Measurements from ENCODE around the gene ZFYVE28.

The ZFYVE28 gene

DNA sequence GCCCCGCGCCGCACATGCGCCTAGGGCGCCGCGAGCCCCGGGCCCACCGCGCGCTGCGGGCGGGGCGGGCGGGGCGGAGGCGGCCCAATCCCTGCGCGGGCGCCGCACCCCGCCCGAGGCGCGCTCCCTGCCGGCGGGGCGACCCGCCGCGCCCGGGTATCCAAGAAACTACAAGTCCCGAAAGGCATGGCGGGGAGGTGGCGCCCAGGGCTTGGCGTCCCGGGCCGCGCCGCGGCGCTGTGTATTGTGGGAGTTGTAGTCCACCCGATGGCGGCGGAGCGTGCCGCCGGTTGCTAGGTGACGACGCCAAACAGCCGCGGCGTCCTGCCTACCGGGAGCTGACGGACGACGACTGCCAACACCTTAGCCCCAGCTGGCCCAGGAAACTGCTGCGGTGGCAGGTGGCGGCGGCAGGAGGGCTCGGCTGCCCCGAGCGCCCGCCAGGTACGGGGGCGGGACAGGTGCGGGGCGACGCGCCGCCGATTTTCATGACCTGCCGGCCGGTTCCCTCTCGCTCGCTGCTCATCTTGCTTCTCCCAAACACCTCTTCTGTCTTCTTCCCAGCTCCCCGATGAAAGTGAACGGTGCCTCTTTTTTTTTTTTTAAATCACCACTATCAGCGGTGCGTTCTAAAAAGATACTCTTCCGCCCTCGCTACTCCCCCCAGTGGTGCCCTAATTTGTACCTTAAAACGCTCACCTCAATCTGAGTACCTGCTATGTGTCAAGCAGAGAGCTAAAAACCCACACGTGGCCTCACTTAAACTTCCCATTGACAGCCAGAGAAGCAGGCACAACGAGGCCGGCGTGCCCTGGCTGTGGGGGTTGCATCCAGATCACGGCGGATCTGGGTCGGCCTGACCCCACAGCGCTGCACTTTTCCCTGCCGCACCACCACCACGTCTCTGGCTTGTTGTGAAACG, 466 bp upstream of the ZFYVE28 start, which contains the start of gene CFAP99:
TSS of gene CFAP99 (plus strand) at position 306 of the 922 bp plus-strand sequence.
- peak; percentile 31 for TF ChIP-seq CTCF (IDR thresholded peaks at IDR 0.05; ENCODE audit: control insufficient read depth, extremely low read depth, insufficient read depth)
- H3K4me3 ChIP-seq (ENCODE audit: low read depth, low read length), result peak within 1 kb of the TSS; percentile 61
- DNase-seq (ENCODE audit: low read depth), result peak; percentile 88

GRCh38 chr4:2417226-2417764, 1.1 kb downstream of the ZFYVE28 start:
- no peak for DNase-seq (ENCODE audit: low read depth)
- H3K4me3 ChIP-seq (ENCODE audit: low read depth, low read length), result peak overlapping the region; percentile 61
- no peak for TF ChIP-seq CTCF (IDR thresholded peaks at IDR 0.05; ENCODE audit: control insufficient read depth, extremely low read depth, insufficient read depth)

- H3K4me3 ChIP-seq (ENCODE audit: low read depth, low read length), result no peak overlapping the region
- DNase-seq (ENCODE audit: low read depth), result no peak
- TF ChIP-seq CTCF (IDR thresholded peaks at IDR 0.05; ENCODE audit: control insufficient read depth, extremely low read depth, insufficient read depth), result no peak
These were observed 1.8 kb downstream of the ZFYVE28 start for GRCh38 chr4:2416564-2417225.

DNA sequence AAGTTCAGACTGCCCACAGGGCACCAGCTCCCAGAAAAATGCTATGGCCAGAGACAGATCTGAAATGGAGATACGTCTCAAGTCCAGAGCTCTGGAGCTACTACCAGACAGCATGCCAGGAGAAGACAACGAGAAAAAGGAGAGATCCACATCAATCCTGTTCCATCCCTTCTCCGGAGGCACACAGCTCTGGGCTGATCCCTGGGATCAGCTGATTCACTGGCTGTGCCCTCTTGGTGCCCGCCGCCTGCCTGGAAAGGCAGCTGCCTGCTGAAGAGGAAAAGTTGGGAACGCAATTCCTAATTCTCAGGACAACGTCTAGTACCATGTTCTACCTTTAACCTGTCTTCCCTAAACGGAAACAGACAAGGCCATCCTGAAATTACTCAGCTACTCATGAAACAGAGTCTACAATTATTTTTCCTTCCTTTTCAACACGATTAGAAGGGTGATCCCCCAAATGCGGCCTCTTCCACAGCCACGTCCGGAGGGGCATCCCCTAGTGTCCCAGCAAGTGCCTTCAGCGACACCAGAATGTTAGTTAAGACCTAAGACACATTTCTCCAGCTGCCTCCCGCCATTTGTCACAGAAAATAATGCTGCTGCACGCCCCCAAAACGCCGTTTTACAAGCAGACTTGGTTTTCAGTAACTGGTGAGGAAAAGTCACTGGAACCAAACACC, 2.4 kb downstream of the ZFYVE28 start:
- no peak overlapping the region for H3K4me3 ChIP-seq (ENCODE audit: low read depth, low read length)
- TF ChIP-seq CTCF (IDR thresholded peaks at IDR 0.05; ENCODE audit: control insufficient read depth, extremely low read depth, insufficient read depth), result no peak
- DNase-seq (ENCODE audit: low read depth), result no peak

DNA sequence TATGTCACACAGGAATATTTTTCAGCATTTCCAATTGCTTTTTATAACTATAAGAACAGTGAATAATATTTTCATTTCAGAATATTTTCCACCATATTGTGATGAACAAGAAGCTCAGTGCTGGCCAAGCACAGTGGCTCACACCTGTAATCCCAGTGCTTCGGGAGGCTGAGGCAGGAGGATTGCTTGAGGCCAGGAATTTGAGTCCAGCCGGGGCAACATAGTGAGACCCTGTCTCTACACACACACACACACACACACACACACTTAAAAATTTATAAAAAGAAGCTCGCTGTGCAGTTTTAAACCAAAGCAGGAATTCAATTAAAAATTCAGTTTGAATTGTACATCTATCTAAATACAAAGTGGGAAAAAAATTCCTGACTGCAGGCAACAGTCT, 3.2 kb downstream of the ZFYVE28 start:
- no peak for TF ChIP-seq CTCF (IDR thresholded peaks at IDR 0.05; ENCODE audit: control insufficient read depth, extremely low read depth, insufficient read depth)
- no peak for DNase-seq (ENCODE audit: low read depth)
- H3K4me3 ChIP-seq (ENCODE audit: low read depth, low read length), result no peak overlapping the region

GRCh38 chr4:2413821-2414610, 4.4 kb downstream of the ZFYVE28 start:
- H3K4me3 ChIP-seq (ENCODE audit: low read depth, low read length), result no peak overlapping the region
- no peak for DNase-seq (ENCODE audit: low read depth)
- no peak for TF ChIP-seq CTCF (IDR thresholded peaks at IDR 0.05; ENCODE audit: control insufficient read depth, extremely low read depth, insufficient read depth)

Measured in LNCaP clone FGC (cell line).